Thoracic aorta (tissue), 2 donors: ENCODE measurements around the gene BMP3. TPM values are rescaled to one million over a fixed set of nuclear protein-coding genes. Genes with fewer than 3 reads are reported as not detected.

Experiments
- ATAC-seq: fragments of 150-250 bp; one replicate; pipeline ENCODE4 v1.8.0; 2017; ENCODE audit warnings: low read depth; ENCODE audit not compliant: insufficient number of reproducible peaks, low FRiP score
- DNase-seq: peaks from one replicate; pipeline ENCODE4 v3.0.0-alpha.2; 2020; ENCODE audit warnings: low spot score
- H3K27ac ChIP-seq, 2 donors: fragments of 200-600 bp; sonication (generic); 1 replicate in 1 of 2; 2 replicates in 1 of 2; pipeline ENCODE4 v1.5.1; 2016; ENCODE audit warnings: mild to moderate bottlenecking in 2 of 2, moderate library complexity in 2 of 2
- H3K27me3 ChIP-seq: fragments of 200-600 bp; sonication (generic); replicated peaks from 2 replicates; pipeline ENCODE4 v1.6.0; 2016; ENCODE audit warnings: mild to moderate bottlenecking; ENCODE audit not compliant: insufficient read depth
- H3K36me3 ChIP-seq: fragments of 200-600 bp; sonication (generic); one replicate; pipeline ENCODE4 v1.5.1; 2016
- H3K4me1 ChIP-seq, 2 donors: fragments of 200-600 bp; sonication (generic); 1 replicate in 1 of 2; 2 replicates in 1 of 2; pipeline versions ENCODE4 v1.5.1 to v1.6.0; 2016; ENCODE audit warnings: low read depth in 2 of 2, mild to moderate bottlenecking in 1 of 2; ENCODE audit not compliant: control insufficient read depth in 1 of 2
- H3K4me3 ChIP-seq: fragments of 200-600 bp; sonication (generic); 2 replicates; pipeline ENCODE4 v1.5.1; 2016; ENCODE audit warnings: mild to moderate bottlenecking
- H3K9me3 ChIP-seq: fragments of 200-600 bp; sonication (generic); 2 replicates; pipeline ENCODE4 v1.5.1; 2016
- total RNA-seq, 2 donors: library from RNA; depleted of rRNA; stranded (reverse); fragments of >200 nt; gene quantifications; one replicate each; pipeline versions ENCODE4 v1.1.0 to v1.2.3, GENCODE V29; 2016
- TF ChIP-seq, protein P1 (sequence below): fragments of 200-600 bp; sonication (generic); IDR thresholded peaks from one replicate; pipeline ENCODE4 v1.5.1; 2019; ENCODE audit warnings: antibody characterized with exemption

Gene BMP3
- total RNA-seq, 2 donors from 2014 or later, result 0.68 to 1.4 TPM

- DNase-seq (no peak), ATAC-seq (no peak)
- no peak overlapping the region for H3K27ac ChIP-seq
- H3K36me3 ChIP-seq, result no peaks in the 10 kb centered on the region
- TF ChIP-seq, protein P1, sequence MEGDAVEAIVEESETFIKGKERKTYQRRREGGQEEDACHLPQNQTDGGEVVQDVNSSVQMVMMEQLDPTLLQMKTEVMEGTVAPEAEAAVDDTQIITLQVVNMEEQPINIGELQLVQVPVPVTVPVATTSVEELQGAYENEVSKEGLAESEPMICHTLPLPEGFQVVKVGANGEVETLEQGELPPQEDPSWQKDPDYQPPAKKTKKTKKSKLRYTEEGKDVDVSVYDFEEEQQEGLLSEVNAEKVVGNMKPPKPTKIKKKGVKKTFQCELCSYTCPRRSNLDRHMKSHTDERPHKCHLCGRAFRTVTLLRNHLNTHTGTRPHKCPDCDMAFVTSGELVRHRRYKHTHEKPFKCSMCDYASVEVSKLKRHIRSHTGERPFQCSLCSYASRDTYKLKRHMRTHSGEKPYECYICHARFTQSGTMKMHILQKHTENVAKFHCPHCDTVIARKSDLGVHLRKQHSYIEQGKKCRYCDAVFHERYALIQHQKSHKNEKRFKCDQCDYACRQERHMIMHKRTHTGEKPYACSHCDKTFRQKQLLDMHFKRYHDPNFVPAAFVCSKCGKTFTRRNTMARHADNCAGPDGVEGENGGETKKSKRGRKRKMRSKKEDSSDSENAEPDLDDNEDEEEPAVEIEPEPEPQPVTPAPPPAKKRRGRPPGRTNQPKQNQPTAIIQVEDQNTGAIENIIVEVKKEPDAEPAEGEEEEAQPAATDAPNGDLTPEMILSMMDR, result no peak
- H3K4me1 ChIP-seq, result no peaks in the 10 kb centered on the region
- H3K9me3 ChIP-seq, result no peaks in the 10 kb centered on the region
- no peak overlapping the region for H3K4me3 ChIP-seq
- no peaks in the 10 kb centered on the region for H3K27me3 ChIP-seq
Observed at GRCh38 chr4:81042578-81043365, 12.3 kb downstream of the BMP3 start.

- ATAC-seq (no peak), DNase-seq (no peak)
- TF ChIP-seq, protein P1, result no peak
- Histone ChIP-seq H3K27me3 (no peaks in the 10 kb centered on the region), H3K9me3 (no peaks in the 10 kb centered on the region), H3K4me3 (no peak overlapping the region), H3K4me1 (no peaks in the 10 kb centered on the region), H3K36me3 (no peaks in the 10 kb centered on the region), H3K27ac (no peak overlapping the region)
Observed at GRCh38 chr4:81049330-81049729, 18.8 kb downstream of the BMP3 start.

GRCh38 chr4:81049907-81050306, 19.4 kb downstream of the BMP3 start:
- no peak for DNase-seq
- H3K4me3 ChIP-seq, result no peak overlapping the region
- H3K9me3 ChIP-seq, result no peaks in the 10 kb centered on the region
- no peaks in the 10 kb centered on the region for H3K4me1 ChIP-seq
- no peaks in the 10 kb centered on the region for H3K27me3 ChIP-seq
- H3K36me3 ChIP-seq, result no peaks in the 10 kb centered on the region
- ATAC-seq, result no peak
- H3K27ac ChIP-seq, result no peak overlapping the region
- TF ChIP-seq, protein P1, result no peak

DNA sequence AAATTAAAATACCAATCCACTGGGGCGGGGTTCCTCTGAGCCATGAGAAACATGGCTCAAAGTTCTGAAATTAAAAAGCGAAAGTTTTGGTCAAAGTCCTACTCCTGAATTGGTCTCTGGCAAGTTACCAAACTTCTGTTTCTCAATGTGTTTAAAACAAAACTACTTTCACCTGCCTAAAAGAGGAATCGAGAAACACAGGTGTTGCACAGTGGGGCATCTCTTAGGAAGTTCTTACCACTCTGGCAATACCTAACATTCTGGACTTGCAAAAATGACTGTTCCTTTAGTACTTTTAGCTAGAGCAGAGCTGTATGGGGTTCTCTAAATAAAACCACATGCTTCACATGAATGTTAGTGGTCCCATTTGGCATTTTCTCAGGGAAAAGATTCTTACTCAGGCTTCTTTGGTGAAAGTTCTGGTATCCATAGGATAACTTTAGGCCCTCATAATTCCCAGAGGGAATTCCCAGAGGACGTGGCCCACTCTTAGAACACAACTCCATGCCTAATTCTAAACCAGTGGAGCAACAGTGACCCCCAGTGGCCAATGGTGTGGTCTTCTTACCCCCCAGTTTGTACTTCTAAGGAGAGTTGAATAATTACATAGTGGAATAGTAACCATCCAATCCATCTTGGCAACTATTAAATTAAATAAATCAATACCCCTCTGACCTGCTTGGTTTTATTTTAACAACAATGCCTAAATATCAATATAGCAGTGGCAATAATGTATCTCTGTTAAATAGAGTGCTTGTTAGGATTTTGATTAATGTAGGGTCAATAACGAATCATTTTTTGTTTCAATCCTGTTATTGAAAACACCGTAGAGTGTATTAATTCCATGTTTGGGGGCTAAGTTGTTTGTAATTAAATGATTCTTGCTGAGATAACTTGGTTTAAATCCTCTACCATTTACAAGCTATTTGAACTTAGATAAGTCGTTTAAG, 21.9 kb downstream of the BMP3 start:
- no peaks in the 10 kb centered on the region for H3K4me1 ChIP-seq
- no peak overlapping the region for H3K27ac ChIP-seq

More for the DNA sequence above, 21.9 kb downstream of the BMP3 start:
- Histone ChIP-seq H3K9me3 (no peaks in the 10 kb centered on the region), H3K36me3 (no peaks in the 10 kb centered on the region), H3K4me3 (no peak overlapping the region), H3K27me3 (no peaks in the 10 kb centered on the region)
- ATAC-seq (no peak), DNase-seq (no peak)
- TF ChIP-seq, protein P1, result peak; percentile 14
